Tibial artery (tissue), 4 donors: Measurements from ENCODE around the gene WASF2.

ENCODE experiments used
- DNase-seq, 2 donors: peaks; one replicate each; pipeline ENCODE4 v3.0.0-alpha.2; 2019
- H3K27ac ChIP-seq, 2 donors: fragments of 200-600 bp; sonication (generic) in 1 of 2; 1 replicate in 1 of 2; 2 replicates in 1 of 2; pipeline ENCODE4 v1.5.1; 2018 to 2019; ENCODE audit warnings: mild to moderate bottlenecking in 1 of 2
- H3K27me3 ChIP-seq, 2 donors: fragments of 200-600 bp; sonication (generic) in 1 of 2; one replicate each; pipeline versions ENCODE4 v1.5.1 to v1.6.0; 2016 to 2019
- H3K36me3 ChIP-seq, 3 donors: fragments of 200-600 bp; sonication (generic) in 2 of 3; one replicate each; pipeline ENCODE4 v1.5.1; 2016 to 2019; ENCODE audit warnings: mild to moderate bottlenecking in 2 of 3
- H3K4me1 ChIP-seq, 4 donors: fragments of 200-600 bp; sonication (generic) in 2 of 4; 1 replicate in 3 of 4; 2 replicates in 1 of 4; pipeline ENCODE4 v1.5.1; 2016 to 2019
- H3K4me3 ChIP-seq, 2 donors: fragments of 200-600 bp; sonication (generic) in 1 of 2; 1 replicate in 1 of 2; 2 replicates in 1 of 2; pipeline ENCODE4 v1.5.1; 2018 to 2019; ENCODE audit warnings: mild to moderate bottlenecking in 2 of 2
- H3K9me3 ChIP-seq, 3 donors: fragments of 200-600 bp; sonication (generic) in 1 of 3; one replicate each; pipeline ENCODE4 v1.5.1; 2016 to 2019
- CTCF ChIP-seq, 2 experiments: fragments of 200-600 bp in 1 of 2; fragments of 450-650 bp in 1 of 2; IDR thresholded peaks; one replicate each; pipeline ENCODE4 v1.5.1; 2017 to 2019; ENCODE audit warnings: antibody characterized with exemption in 2 of 2, mild to moderate bottlenecking in 1 of 2, moderate library complexity in 1 of 2
- intact Hi-C: fragments of 100-400 bp; cut with DNase I; formaldehyde crosslinking; loops from one replicate; pipeline ENCODE4 v1.15.0; 2023; ENCODE audit warnings: low total_unique reads

The WASF2 gene

GRCh38 chr1:27377760-27378495, 112.0 kb downstream of the WASF2 start:
- peaks cover 0 to 7% of the 10 kb centered on the region in 2 donors for H3K27me3 ChIP-seq
- intact Hi-C loops = no loop called here
- no peak for DNase-seq
- H3K27ac ChIP-seq = peak overlapping the region in 1 of 2 donors; percentile 27
- no peaks in the 10 kb centered on the region for H3K9me3 ChIP-seq
- no peaks in the 10 kb centered on the region for H3K36me3 ChIP-seq
- no peak overlapping the region for H3K4me3 ChIP-seq
- H3K4me1 ChIP-seq = peaks cover 0 to 36% (median under 1%) of the 10 kb centered on the region in 4 donors
- no peak for TF ChIP-seq CTCF (IDR thresholded peaks at IDR 0.05)

GRCh38 chr1:27374362-27375086, 115.4 kb downstream of the WASF2 start, which contains the start of gene FCN3:
Gene FCN3, minus strand, starts transcription at chr1:27374824. Its CDS starts 6 bp downstream, at chr1:27374818.
- Histone ChIP-seq H3K27ac (no peak within 1 kb of the TSS), H3K4me1 (peaks cover 0 to 21% (median 0%) of the 10 kb centered on the region in 4 donors), H3K9me3 (no peaks in the 10 kb centered on the region), H3K36me3 (no peaks in the 10 kb centered on the region), H3K4me3 (no peak within 1 kb of the TSS), H3K27me3 (no peaks in the 10 kb centered on the region)
- no peak for DNase-seq
- TF ChIP-seq CTCF (IDR thresholded peaks at IDR 0.05) = no peak
- intact Hi-C loops = no loop called here

- H3K36me3 ChIP-seq = no peaks in the 10 kb centered on the region
- no peak overlapping the region for H3K4me3 ChIP-seq
- no peak overlapping the region for H3K27ac ChIP-seq
- TF ChIP-seq CTCF (IDR thresholded peaks at IDR 0.05) = no peak
- H3K27me3 ChIP-seq = no peaks in the 10 kb centered on the region
- H3K4me1 ChIP-seq = peaks cover 0 to 24% (median 1%) of the 10 kb centered on the region in 4 donors
- intact Hi-C loops = no loop called here
- no peak for DNase-seq
- no peaks in the 10 kb centered on the region for H3K9me3 ChIP-seq
Observed at GRCh38 chr1:27372808-27373690, 116.9 kb downstream of the WASF2 start.

GRCh38 chr1:27372022-27372807, 117.8 kb downstream of the WASF2 start:
- no peaks in the 10 kb centered on the region for H3K9me3 ChIP-seq
- intact Hi-C loops = no loop called here
- no peak overlapping the region for H3K27ac ChIP-seq
- no peak overlapping the region for H3K4me3 ChIP-seq
- H3K36me3 ChIP-seq = no peaks in the 10 kb centered on the region
- DNase-seq = no peak
- H3K4me1 ChIP-seq = peaks cover 0 to 26% (median 10%) of the 10 kb centered on the region in 4 donors
- TF ChIP-seq CTCF (IDR thresholded peaks at IDR 0.05) = no peak
- no peaks in the 10 kb centered on the region for H3K27me3 ChIP-seq
